Gastroesophageal sphincter (tissue), 3 donors: ENCODE measurements around the gene MAN2A1.

ENCODE experiments used
- EP300 ChIP-seq: sonication (generic); formaldehyde crosslinking; IDR thresholded peaks from one replicate; pipeline ENCODE4 v1.6.1; 2017; ENCODE audit warnings: antibody characterized with exemption, mild to moderate bottlenecking
- POLR2A ChIP-seq, 2 donors: fragments of 450-650 bp; IDR thresholded peaks; one replicate each; pipeline ENCODE4 v1.6.1; 2017; ENCODE audit warnings: antibody characterized with exemption in 2 of 2, mild to moderate bottlenecking in 2 of 2, moderate library complexity in 1 of 2
- POLR2AphosphoS5 ChIP-seq: sonication (generic); formaldehyde crosslinking; IDR thresholded peaks from one replicate; pipeline ENCODE4 v1.6.1; 2017; ENCODE audit warnings: antibody characterized with exemption
- TF ChIP-seq, protein P1 (sequence below), 4 experiments: fragments of 200-600 bp in 2 of 4; fragments of 450-650 bp in 2 of 4; sonication (generic) in 1 of 4; IDR thresholded peaks; one replicate each; pipeline ENCODE4 v1.5.1; 2017 to 2019; ENCODE audit warnings: antibody characterized with exemption in 4 of 4, mild to moderate bottlenecking in 2 of 4, moderate library complexity in 2 of 4

DNA sequence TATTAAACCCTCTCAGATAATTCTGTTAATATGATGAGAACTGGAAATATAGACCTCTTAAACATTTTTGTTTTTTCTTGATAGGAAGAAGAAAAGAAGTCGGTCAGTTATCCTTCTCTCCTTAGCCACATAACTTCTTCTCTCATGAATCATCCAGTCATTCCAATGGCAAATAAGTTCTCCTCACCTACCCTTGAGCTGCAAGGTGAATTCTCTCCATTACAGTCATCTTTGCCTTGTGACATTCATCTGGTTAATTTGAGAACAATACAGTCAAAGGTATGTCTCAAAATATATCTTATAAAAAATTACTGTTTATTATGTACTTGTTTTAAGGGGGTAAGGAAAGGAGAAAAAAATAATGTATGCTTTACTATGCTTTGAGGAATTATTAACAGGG, 165.3 kb downstream of the MAN2A1 start:
- TF ChIP-seq, protein P1, sequence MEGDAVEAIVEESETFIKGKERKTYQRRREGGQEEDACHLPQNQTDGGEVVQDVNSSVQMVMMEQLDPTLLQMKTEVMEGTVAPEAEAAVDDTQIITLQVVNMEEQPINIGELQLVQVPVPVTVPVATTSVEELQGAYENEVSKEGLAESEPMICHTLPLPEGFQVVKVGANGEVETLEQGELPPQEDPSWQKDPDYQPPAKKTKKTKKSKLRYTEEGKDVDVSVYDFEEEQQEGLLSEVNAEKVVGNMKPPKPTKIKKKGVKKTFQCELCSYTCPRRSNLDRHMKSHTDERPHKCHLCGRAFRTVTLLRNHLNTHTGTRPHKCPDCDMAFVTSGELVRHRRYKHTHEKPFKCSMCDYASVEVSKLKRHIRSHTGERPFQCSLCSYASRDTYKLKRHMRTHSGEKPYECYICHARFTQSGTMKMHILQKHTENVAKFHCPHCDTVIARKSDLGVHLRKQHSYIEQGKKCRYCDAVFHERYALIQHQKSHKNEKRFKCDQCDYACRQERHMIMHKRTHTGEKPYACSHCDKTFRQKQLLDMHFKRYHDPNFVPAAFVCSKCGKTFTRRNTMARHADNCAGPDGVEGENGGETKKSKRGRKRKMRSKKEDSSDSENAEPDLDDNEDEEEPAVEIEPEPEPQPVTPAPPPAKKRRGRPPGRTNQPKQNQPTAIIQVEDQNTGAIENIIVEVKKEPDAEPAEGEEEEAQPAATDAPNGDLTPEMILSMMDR (IDR thresholded peaks at IDR 0.05): no peak
- TF ChIP-seq POLR2A (IDR thresholded peaks at IDR 0.05) (no peak), POLR2AphosphoS5 (no peak), EP300 (no peak)
